K562 (cell line): ENCODE results near the gene DACT3. TPM values are rescaled to one million over a fixed set of nuclear protein-coding genes. Genes with fewer than 3 reads are reported as not detected.

Source experiments
- ATAC-seq: fragments of 200-7000 bp; cut with Tn5 transposase; 3 replicates; pipeline ENCODE4 v1.9.1; 2020; ENCODE audit warnings: moderate library complexity
- BruUV-seq: library from RNA; stranded (reverse); fragments of 400-500 nt; replicated peaks from 2 replicates; lab custom pipeline; 2021; lab: Mats Ljungman, UMichigan
- CTCF ChIA-PET: fragments of 300-600 bp; formaldehyde crosslinking; extraction: SDS; loops from one replicate; lab custom pipeline; 2021; ENCODE audit warnings: low intra/inter-chr PET ratio; lab: Yijun Ruan, JAX
- POLR2A ChIA-PET: fragments of 300-600, 350-650 bp; sonication (Branson Sonifier 250); formaldehyde crosslinking; extraction: SDS; loops from one replicate; lab custom pipeline; 2021; ENCODE audit warnings: antibody characterized with exemption, inconsistent platforms; lab: Yijun Ruan, JAX
- DNase-seq, 4 experiments: peaks; one replicate each; pipeline versions ENCODE4 v3.0.0 to v3.0.0-alpha.2; 2011 to 2018; ENCODE audit warnings: low spot score in 3 of 4, mixed read lengths in 3 of 4; ENCODE audit errors: extremely low read depth in 1 of 4
- FAIRE-seq: peaks from 2 replicates; lab custom pipeline; 2011; peaks lifted over from hg19 to GRCh38; lab: Jason Lieb, UNC
- H2AFZ ChIP-seq: 2 replicates; pipeline ENCODE4 v1.6.0; 2011; ENCODE audit warnings: low read depth, low read length, control low read depth, inconsistent platforms
- H3K27ac ChIP-seq: fragments of 200-600 bp; 3 replicates; pipeline ENCODE4 v1.8.0; 2011; ENCODE audit warnings: low read depth, mild to moderate bottlenecking, control low read depth, inconsistent platforms, low read length, moderate library complexity, mixed read lengths; ENCODE audit errors: extremely low read depth
- H3K27me3 ChIP-seq, 2 experiments: fragments of 300-600 bp in 1 of 2; 2 replicates in 1 of 2; 3 replicates in 1 of 2; pipeline versions ENCODE4 v1.6.0 to v1.8.0; 2011; ENCODE audit warnings: inconsistent platforms in 2 of 2, low read length in 2 of 2, mild to moderate bottlenecking in 1 of 2, mixed read lengths in 1 of 2, moderate library complexity in 1 of 2; ENCODE audit not compliant: control insufficient read depth in 2 of 2, insufficient read depth in 2 of 2
- H3K36me3 ChIP-seq: fragments of 300-600 bp; 3 replicates; pipeline ENCODE4 v1.8.0; 2011; ENCODE audit warnings: mild to moderate bottlenecking, low read length, inconsistent platforms; ENCODE audit not compliant: control insufficient read depth, insufficient read depth
- H3K4me1 ChIP-seq, 2 experiments: fragments of 200-600 bp in 1 of 2; replicated peaks in 1 of 2; 2 replicates in 1 of 2; 3 replicates in 1 of 2; pipeline versions ENCODE4 v1.5.1 to v1.8.0; 2011; ENCODE audit warnings: inconsistent platforms in 2 of 2, low read length in 2 of 2, mild to moderate bottlenecking in 1 of 2, mixed read lengths in 1 of 2, moderate library complexity in 1 of 2; ENCODE audit not compliant: control insufficient read depth in 2 of 2, insufficient read depth in 2 of 2
- H3K4me2 ChIP-seq: 2 replicates; pipeline ENCODE4 v1.6.1; 2011; ENCODE audit warnings: low read length, control low read depth, inconsistent platforms, mixed read lengths; ENCODE audit not compliant: insufficient read depth
- H3K4me3 ChIP-seq: fragments of 200-600 bp; sonication (generic), shearing (Covaris generic); 2 replicates; pipeline ENCODE4 v1.5.1; 2016; ENCODE audit warnings: control low read depth, inconsistent platforms
- H3K79me2 ChIP-seq: fragments of 200-600 bp; 3 replicates; pipeline ENCODE4 v1.8.0; 2011; ENCODE audit warnings: low read length, inconsistent platforms; ENCODE audit not compliant: control insufficient read depth, insufficient read depth
- H3K9ac ChIP-seq, 2 experiments: 2 replicates each; pipeline versions ENCODE4 v1.6.0 to v1.6.1; 2011; ENCODE audit warnings: low read depth in 2 of 2, low read length in 2 of 2, control low read depth in 1 of 2, inconsistent platforms in 1 of 2, mild to moderate bottlenecking in 1 of 2, mixed read lengths in 1 of 2; ENCODE audit not compliant: insufficient read depth in 1 of 2
- H3K9me1 ChIP-seq: one replicate; pipeline ENCODE4 v1.6.0; 2011; ENCODE audit warnings: inconsistent platforms, mild to moderate bottlenecking, low read length, moderate library complexity; ENCODE audit not compliant: control insufficient read depth, insufficient read depth
- H3K9me3 ChIP-seq: replicated peaks from 2 replicates; pipeline ENCODE4 v1.5.1; 2011; ENCODE audit warnings: low read depth, low read length, inconsistent platforms; ENCODE audit not compliant: control insufficient read depth, insufficient read depth
- H4K20me1 ChIP-seq: replicated peaks from 2 replicates; pipeline ENCODE4 v1.6.1; 2011; ENCODE audit warnings: low read length, inconsistent platforms, mixed read lengths; ENCODE audit not compliant: control insufficient read depth, insufficient read depth
- CCAR2 ChIP-seq: fragments of 200-400 bp; formaldehyde crosslinking; IDR thresholded peaks from 2 replicates; pipeline ENCODE4 v1.6.1; 2017; ENCODE audit warnings: mild to moderate bottlenecking, low read depth, low read length
- EP300 ChIP-seq: IDR thresholded peaks from 2 replicates; pipeline ENCODE4 v1.6.1; 2012; ENCODE audit warnings: low read length, improper control_type of control experiment
- GATA2 ChIP-seq: sonication (generic); formaldehyde crosslinking; IDR thresholded peaks from 2 replicates; pipeline ENCODE4 v1.4.0; 2020; ENCODE audit warnings: mild to moderate bottlenecking, missing genetic modification reagents
- MAX ChIP-seq: sonication (generic); formaldehyde crosslinking; IDR thresholded peaks from 2 replicates; pipeline ENCODE4 v1.9.0; 2022; ENCODE audit warnings: mild to moderate bottlenecking, missing genetic modification reagents
- POLR2G ChIP-seq: fragments of 200-400 bp; formaldehyde crosslinking; IDR thresholded peaks from 2 replicates; pipeline ENCODE4 v1.6.1; 2017; ENCODE audit warnings: low read depth, mild to moderate bottlenecking, antibody characterized with exemption, low read length, moderate library complexity
- RBFOX2 ChIP-seq: fragments of 200-400 bp; formaldehyde crosslinking; IDR thresholded peaks from 2 replicates; pipeline ENCODE4 v1.6.1; 2017; ENCODE audit warnings: low read depth, mild to moderate bottlenecking, low read length, moderate library complexity
- RHOXF2B ChIP-seq: fragments of 250-450 bp; sonication (Bioruptor Pico); conservative IDR thresholded peaks from 2 replicates; pipeline ENCODE4 v1.5.1; 2021
- WGBS: fragments of 100-300 bp; shearing (Covaris generic); methylation state at CpG from one replicate; pipeline ENCODE4 v1.1.6; 2016; ENCODE audit warnings: low coverage, mixed read lengths; ENCODE audit not compliant: insufficient coverage; ENCODE audit errors: missing lambda C conversion rate; 5-methylcytosine and 5-hydroxymethylcytosine counted together
- in situ Hi-C: fragments of 300-500 bp; cut with MboI; formaldehyde crosslinking; loops from 4 replicates; pipeline ENCODE4 v1.15.0; 2018; ENCODE audit warnings: inconsistent platforms, mixed read lengths
- intact Hi-C: fragments of 100-400 bp; cut with micrococcal nuclease; formaldehyde crosslinking; loops from 2 replicates; pipeline ENCODE4 v1.14.2; 2022
- polyA plus RNA-seq, 8 experiments: library from polyadenylated mRNA; depleted of rRNA in 4 of 8; stranded (reverse) in 5 of 8; unstranded in 3 of 8; fragments of >200 nt; fragmentation: Nextera tagmentation in 2 of 8; fragmentation: Illumina TruSeq in 1 of 8; extraction: Ambion mirVana in 2 of 8; extraction: Trizol in 1 of 8; gene quantifications; 2 replicates each; pipeline versions ENCODE4 v1.2.1 to v1.2.3, GENCODE V29; 2011 to 2014; ENCODE audit warnings: inconsistent platforms in 1 of 8, missing spikeins in 1 of 8
- total RNA-seq, 7 experiments: library from RNA; depleted of rRNA in 6 of 7; stranded (reverse); fragments of >200 nt in 6 of 7; fragmentation: Illumina TruSeq in 2 of 7; extraction: Trizol in 2 of 7; gene quantifications; 2 replicates each; pipeline versions ENCODE4 v1.2.1 to v1.2.3, GENCODE V29; 2011 to 2021; ENCODE audit warnings: low replicate concordance in 1 of 7
- TF ChIP-seq, protein P1 (sequence below): fragments of 450-650 bp; IDR thresholded peaks from 2 replicates; pipeline ENCODE4 v1.6.1; 2016; ENCODE audit warnings: antibody characterized with exemption

Gene DACT3
- total and polyA plus RNA-seq, 9 of the 15 experiments (the other 6 are each of a cell fraction or from before 2014, with no cell fraction given), result 0.67 to 6.5 (median 3.5) TPM

GRCh38 chr19:46607448-46607841 is 53.5 kb downstream of the DACT3 start:
- Histone ChIP-seq H3K27me3 (no peaks in the 10 kb centered on the region), H3K4me2 (no peak overlapping the region), H3K9ac (no peak overlapping the region), H3K27ac (no peak overlapping the region), H3K9me3 (no peaks in the 10 kb centered on the region), H3K4me1 (peaks cover 13 to 37% of the 10 kb centered on the region in 2 experiments; a peak in 4 of 5 replicates), H4K20me1 (peaks cover 39% of the 10 kb centered on the region), H3K9me1 (no peaks in the 10 kb centered on the region), H3K4me3 (no peak overlapping the region), H3K36me3 (peaks cover 78% of the 10 kb centered on the region; the same call in 2 of the 3 replicates), H2AFZ (no peak overlapping the region), H3K79me2 (peaks cover 36% of the 10 kb centered on the region)
- no peak for DNase-seq
- in situ Hi-C loops (no loop called here), intact Hi-C loops (no loop called here)
- CTCF ChIA-PET, result no interaction called here
- TF ChIP-seq RBFOX2 (peak; percentile 50), MAX (0 out of 2 replicates have a peak, but pooled peaks have one; percentile 28), EP300 (no peak), CCAR2 (no peak), RHOXF2B (no peak), POLR2G (peak; percentile 49), GATA2 (CRISPR knock-in tag) (no peak)
- TF ChIP-seq, protein P1, sequence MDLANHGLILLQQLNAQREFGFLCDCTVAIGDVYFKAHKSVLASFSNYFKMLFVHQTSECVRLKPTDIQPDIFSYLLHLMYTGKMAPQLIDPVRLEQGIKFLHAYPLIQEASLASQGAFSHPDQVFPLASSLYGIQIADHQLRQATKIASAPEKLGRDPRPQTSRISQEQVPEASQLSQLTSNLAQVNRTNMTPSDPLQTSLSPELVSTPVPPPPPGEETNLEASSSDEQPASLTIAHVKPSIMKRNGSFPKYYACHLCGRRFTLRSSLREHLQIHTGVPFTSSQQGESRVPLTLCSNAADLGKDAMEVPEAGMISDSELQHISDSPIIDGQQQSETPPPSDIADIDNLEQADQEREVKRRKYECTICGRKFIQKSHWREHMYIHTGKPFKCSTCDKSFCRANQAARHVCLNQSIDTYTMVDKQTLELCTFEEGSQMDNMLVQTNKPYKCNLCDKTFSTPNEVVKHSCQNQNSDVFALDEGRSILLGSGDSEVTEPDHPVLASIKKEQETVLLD, result no peak
- WGBS, result 93% methylated on average over 11 of the region's 12 CpGs
- no peak for FAIRE-seq
- BruUV-seq, result no TSS peak
- POLR2A ChIA-PET, result interaction anchor here (0.8 to 1.3 kb wide), 5 partner anchors 9 to 130 kb away, joined by 3 to 6 read pairs (median 3); no protein-coding TSS in a partner anchor
- no peak for ATAC-seq
